Neuron (in vitro differentiated cells): ENCODE measurements around the gene AGPAT3.

Experiments
- H2AFZ ChIP-seq: one replicate; pipeline ENCODE4 v1.6.1; 2013; ENCODE audit warnings: low read depth, mild to moderate bottlenecking, inconsistent platforms, low read length, moderate library complexity
- H3K27me3 ChIP-seq: one replicate; pipeline ENCODE4 v1.6.1; 2013; ENCODE audit warnings: low read length; ENCODE audit not compliant: insufficient read depth
- H3K36me3 ChIP-seq: one replicate; pipeline ENCODE4 v1.6.1; 2013; ENCODE audit warnings: low read length; ENCODE audit not compliant: insufficient read depth
- H3K4me1 ChIP-seq: one replicate; pipeline ENCODE4 v1.6.1; 2013; ENCODE audit warnings: low read length; ENCODE audit not compliant: insufficient read depth
- H3K4me3 ChIP-seq: 2 replicates; pipeline ENCODE4 v1.5.1; 2013; ENCODE audit warnings: mild to moderate bottlenecking, low read length, moderate library complexity
- H3K9me3 ChIP-seq: one replicate; pipeline ENCODE4 v1.6.1; 2013; ENCODE audit warnings: low read length

Gene AGPAT3

DNA sequence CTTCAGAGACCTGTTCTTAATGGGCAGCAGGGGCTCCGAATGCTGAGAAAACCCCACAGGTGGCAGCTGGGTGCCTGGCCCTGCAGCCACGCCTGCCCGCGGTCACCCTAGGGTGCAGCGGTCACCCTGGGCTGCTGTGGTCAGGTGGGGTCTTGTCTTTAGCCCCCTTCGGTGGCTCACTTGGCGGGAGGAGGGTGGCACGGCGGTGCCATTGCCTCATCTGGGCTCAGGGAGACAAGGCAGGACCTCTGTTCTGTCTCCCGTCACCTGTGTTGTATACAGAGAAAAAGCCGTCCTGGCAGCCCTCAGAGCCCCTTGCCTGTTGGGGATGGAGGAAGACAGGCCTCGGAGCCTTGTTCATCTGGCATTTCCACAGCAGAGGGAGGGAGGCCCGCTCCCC, 77.6 kb downstream of the AGPAT3 start:
- H3K4me1 ChIP-seq, result peaks cover 8% of the 10 kb centered on the region
- H3K9me3 ChIP-seq, result no peaks in the 10 kb centered on the region
- no peaks in the 10 kb centered on the region for H3K27me3 ChIP-seq
- no peak overlapping the region for H3K4me3 ChIP-seq
- H2AFZ ChIP-seq, result no peak overlapping the region
- no peaks in the 10 kb centered on the region for H3K36me3 ChIP-seq

DNA sequence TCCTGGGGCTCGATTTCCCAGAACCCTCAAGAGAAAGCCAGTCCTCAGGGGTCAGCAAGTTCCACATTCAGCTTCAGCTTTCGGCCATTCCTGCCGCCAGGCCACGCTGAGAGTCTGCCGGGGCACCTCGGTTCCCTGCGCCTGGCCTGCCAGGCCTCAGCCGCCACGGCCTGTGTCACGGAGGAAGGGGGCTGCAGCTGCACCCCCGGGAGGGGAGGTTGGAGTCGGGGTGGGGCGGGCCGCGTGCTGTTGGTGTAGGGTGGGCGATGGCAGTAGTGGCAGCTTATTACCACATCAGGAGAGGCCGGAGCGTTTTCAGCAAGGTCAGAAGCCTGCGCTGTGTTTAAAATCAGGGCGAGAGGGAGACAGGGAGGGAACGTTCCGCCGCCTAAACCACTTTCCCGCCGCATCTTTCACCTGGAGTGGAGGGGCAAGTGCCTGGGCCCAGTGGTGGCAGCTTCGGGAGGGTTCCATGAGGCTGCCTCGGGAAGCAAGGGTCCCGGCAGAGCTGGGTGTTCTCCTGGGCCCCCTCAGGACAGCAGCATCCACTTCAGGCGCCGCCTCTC, 78.6 kb downstream of the AGPAT3 start:
- H2AFZ ChIP-seq, result no peak overlapping the region

DNA sequence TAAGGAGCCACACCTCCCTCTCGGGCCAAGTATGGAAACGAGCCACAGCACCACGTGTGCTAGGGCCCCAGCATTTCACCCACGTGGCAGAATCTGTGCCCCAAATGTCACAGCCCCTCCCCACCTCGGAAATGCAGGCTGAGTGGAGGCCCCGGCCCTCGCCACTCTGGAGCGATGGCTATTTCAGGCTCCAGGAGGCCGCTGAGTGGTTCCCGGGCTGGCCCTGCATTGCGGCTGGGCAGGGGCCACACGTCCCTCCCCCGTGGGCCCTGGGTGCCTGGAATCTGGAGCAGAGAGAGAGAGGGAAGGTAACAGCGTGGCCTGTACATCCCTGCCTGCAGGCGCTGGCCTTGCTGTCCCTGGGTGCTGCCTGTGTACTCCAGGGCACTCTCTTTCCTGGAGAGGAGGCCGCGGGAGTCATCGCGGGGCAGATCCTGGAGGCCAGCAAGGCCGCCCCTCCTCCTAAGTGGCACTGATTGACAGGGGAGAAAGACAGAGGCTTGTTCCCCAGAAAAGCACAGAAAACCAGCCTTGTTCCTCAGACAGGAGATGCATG, 79.1 kb downstream of the AGPAT3 start:
- no peaks in the 10 kb centered on the region for H3K36me3 ChIP-seq
- no peaks in the 10 kb centered on the region for H3K27me3 ChIP-seq
- H3K9me3 ChIP-seq, result peaks cover under 1% of the 10 kb centered on the region
- no peak overlapping the region for H2AFZ ChIP-seq
- peaks cover 8% of the 10 kb centered on the region for H3K4me1 ChIP-seq
- H3K4me3 ChIP-seq, result no peak overlapping the region

More for the DNA sequence above, 78.6 kb downstream of the AGPAT3 start:
- Histone ChIP-seq H3K27me3 (no peaks in the 10 kb centered on the region), H3K36me3 (no peaks in the 10 kb centered on the region), H3K4me1 (peaks cover 8% of the 10 kb centered on the region), H3K9me3 (no peaks in the 10 kb centered on the region), H3K4me3 (no peak overlapping the region)

DNA sequence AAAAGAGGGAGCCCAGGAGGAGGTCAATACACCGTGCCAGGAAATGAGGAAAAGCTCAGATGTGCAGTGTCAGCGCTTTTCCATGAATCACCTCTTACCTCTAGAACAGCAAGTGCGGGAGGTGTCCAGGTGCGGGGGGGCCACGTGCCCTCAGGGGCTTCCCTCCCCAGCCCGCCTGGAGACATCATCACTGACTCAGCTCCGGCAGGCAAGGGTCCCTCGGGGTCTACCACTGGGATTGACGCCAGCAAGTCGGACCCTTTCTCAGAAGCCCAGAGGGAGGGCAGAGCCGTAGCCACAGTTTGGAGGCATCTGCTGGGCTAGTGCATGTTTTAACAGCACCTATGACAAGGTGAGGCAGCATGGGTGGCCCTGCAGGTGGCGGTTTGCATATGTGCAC, 79.7 kb downstream of the AGPAT3 start:
- no peaks in the 10 kb centered on the region for H3K27me3 ChIP-seq
- no peak overlapping the region for H3K4me3 ChIP-seq
- H3K4me1 ChIP-seq, result peaks cover 8% of the 10 kb centered on the region
- H3K36me3 ChIP-seq, result no peaks in the 10 kb centered on the region
- H3K9me3 ChIP-seq, result peaks cover 4% of the 10 kb centered on the region
- H2AFZ ChIP-seq, result no peak overlapping the region

DNA sequence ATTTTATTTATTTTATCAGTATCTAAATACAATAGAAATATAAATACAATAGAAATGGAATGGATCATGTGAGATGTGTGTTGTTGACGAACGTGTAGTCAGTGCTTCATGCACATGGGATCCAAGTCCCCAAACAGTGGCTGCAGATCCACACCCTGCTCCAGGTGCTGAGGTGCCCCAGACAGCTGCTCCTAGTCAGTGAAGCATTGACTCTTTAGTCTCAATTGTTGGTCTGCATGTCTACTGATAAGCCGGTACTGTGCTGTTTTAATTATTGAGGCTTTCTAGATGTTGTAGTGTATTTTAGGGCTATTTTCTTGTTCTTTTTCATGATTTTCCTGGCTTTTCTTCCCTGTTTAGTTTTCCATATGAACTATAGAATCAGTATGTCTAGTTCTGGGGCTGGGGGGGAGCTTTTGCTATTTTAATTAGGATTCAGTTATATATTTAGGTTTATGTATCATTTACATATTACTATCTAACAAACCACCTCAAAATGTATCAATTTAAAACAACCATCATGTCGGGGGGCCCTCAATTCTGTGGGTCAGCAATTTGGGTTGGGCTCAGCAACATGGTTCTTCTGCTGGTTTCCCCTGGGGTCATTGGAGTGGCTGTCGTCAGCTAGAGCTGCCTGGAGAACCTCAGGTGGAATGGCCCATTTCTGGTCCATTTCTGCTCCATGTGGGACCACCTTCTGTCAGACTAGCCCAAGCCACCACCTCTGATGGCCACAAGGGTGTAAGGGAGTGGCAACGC, 83.9 kb downstream of the AGPAT3 start:
- peaks cover 7% of the 10 kb centered on the region for H3K4me1 ChIP-seq
- no peak overlapping the region for H2AFZ ChIP-seq

DNA sequence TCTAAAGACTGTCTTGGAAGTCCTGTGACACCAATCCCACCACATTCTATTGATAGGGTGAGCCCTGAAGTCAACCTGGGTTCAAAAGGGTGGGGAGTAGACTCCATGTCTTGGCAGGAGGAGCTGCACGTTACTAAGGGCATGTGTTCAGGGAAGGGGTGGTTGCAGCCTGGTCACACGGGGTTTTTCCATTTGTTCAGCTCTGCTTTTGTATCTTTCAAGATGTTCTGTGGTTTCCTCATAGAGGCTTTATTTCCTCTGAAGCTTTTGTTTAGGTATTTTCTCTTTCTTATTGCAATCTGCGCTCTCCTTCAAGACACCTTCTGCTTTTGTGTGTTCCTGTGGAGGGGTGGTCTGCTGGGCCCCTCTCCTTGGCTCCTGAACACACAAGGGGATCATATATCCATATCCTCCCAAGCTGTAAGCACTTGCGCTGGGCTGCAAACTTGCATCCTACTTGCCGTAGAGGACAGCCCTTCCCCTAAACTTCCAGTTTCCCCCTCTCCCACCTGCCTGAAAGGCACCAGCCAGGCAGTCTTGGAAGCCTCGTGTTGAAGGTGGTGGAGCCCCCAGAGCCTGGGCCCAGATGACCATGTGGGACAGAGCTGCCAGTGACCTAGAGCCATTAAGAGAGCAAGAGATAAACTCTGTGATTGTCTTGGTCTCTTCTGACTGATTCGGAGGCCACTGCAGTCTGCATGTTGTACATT, 84.6 kb downstream of the AGPAT3 start:
- peaks cover under 1% of the 10 kb centered on the region for H3K4me1 ChIP-seq
- no peaks in the 10 kb centered on the region for H3K27me3 ChIP-seq
- no peak overlapping the region for H2AFZ ChIP-seq
- no peak overlapping the region for H3K4me3 ChIP-seq
- H3K36me3 ChIP-seq, result no peaks in the 10 kb centered on the region
- H3K9me3 ChIP-seq, result peaks cover 7% of the 10 kb centered on the region

More for the DNA sequence above, 83.9 kb downstream of the AGPAT3 start:
- peaks cover 7% of the 10 kb centered on the region for H3K9me3 ChIP-seq
- no peak overlapping the region for H3K4me3 ChIP-seq
- H3K27me3 ChIP-seq, result no peaks in the 10 kb centered on the region
- no peaks in the 10 kb centered on the region for H3K36me3 ChIP-seq

DNA sequence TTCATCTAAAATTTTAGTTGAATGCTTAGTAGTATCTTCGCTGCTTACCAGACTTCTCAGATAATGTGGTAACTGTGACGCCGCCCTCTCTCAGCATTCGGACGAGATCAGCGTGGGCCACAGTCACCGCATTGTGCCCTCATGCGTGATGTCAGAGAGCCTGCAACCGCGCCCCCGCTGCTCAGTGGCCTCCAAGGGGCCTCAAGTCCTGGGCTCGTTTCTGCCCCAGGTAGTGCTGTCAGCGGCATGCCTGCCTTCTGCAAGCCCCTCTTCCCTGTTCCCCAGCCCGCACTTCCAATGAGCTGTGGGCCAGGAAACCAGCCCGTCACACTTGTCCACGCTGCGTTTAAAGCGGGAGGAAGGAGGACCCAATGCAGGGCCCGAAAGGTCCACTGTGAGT, 85.5 kb downstream of the AGPAT3 start:
- Histone ChIP-seq H3K36me3 (no peaks in the 10 kb centered on the region), H3K4me3 (no peak overlapping the region)

DNA sequence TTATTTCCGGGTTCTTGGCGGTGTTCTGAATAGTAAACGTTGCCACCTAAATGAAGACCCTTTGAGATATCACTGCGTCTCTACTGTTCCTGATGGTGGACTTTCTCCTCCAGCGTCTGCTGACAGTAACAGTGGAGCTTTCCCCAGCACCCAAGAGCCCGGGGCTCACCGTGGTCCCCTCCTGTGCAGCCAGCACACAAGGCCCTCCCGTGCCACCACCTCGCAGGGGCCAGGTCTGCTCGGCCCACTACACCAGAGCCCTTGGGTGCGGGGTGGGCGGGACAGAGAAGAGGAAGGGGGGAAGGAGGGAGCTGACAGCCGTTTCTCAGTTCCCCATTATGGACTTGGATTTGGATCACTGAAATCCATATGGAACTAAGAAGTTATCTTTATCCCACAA, 85.9 kb downstream of the AGPAT3 start:
- peaks cover 7% of the 10 kb centered on the region for H3K9me3 ChIP-seq
- no peaks in the 10 kb centered on the region for H3K4me1 ChIP-seq
- no peaks in the 10 kb centered on the region for H3K27me3 ChIP-seq
- H3K4me3 ChIP-seq, result no peak overlapping the region
- H3K36me3 ChIP-seq, result no peaks in the 10 kb centered on the region
- H2AFZ ChIP-seq, result no peak overlapping the region

More for the DNA sequence above, 85.5 kb downstream of the AGPAT3 start:
- Histone ChIP-seq H3K9me3 (peaks cover 7% of the 10 kb centered on the region), H3K4me1 (no peaks in the 10 kb centered on the region), H3K27me3 (no peaks in the 10 kb centered on the region), H2AFZ (no peak overlapping the region)

DNA sequence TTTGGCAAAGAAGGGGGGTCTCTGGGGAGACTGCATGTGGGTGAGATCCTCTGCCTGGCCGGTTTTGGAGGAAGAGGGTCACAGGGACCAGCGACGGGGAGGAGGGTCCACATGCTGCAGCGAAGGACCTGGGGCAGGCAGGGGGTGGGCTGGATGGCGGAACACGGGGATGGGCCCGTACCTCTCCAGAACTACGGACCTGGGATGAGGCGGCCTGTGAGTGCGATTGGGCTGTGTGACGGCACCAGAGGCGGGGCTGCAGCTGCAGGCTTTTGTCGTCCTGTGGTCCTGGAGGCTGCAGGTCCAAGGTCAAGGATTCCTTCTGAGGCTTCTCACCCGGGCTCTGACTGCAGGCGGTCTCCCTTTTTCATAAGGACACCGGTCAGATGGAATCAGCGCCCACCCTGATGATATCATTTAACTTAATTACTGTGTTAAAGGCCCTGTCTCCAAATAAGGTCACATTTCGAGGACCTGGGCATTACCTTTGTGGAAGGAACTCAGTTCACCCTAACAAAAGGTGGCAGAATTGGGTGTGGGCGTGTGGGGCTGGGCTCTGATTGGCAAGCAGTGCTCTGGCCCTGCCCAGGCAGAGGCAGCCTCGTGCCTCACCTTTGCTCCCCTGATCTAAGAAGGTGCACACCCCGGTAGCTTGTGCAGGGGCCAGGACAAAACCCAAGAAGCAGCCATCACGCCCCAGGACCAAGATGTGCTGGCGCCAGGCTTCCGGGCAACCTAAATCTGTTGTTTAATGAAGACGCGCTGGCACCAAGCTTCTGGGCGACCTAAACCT, 87.1 kb downstream of the AGPAT3 start:
- H3K36me3 ChIP-seq, result no peaks in the 10 kb centered on the region
- no peak overlapping the region for H2AFZ ChIP-seq
- H3K4me1 ChIP-seq, result no peaks in the 10 kb centered on the region
- H3K27me3 ChIP-seq, result no peaks in the 10 kb centered on the region
- no peak overlapping the region for H3K4me3 ChIP-seq
- H3K9me3 ChIP-seq, result peaks cover 7% of the 10 kb centered on the region

DNA sequence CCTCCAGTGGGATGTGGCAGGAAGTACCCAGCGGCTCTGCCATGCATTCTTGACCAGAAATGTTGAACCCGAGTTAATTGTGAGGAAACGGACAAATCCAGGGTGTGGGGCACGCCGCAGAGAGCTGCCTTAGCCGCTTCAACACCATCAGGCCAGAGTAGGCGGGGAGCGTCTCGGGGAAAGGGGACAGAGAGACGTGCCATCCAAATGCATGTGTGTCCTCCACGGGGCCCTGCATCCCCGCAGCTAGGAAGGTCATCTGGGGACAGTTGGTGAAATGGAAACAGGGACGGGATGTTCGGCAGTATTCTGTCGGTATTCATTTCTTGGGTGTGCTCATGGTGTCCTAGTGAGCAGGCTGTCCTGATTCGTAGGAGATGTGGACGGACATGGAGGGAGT, 88.0 kb downstream of the AGPAT3 start:
- no peak overlapping the region for H3K4me3 ChIP-seq
- H3K4me1 ChIP-seq, result no peaks in the 10 kb centered on the region
- H2AFZ ChIP-seq, result no peak overlapping the region
- no peaks in the 10 kb centered on the region for H3K27me3 ChIP-seq
- no peaks in the 10 kb centered on the region for H3K36me3 ChIP-seq
- peaks cover 7% of the 10 kb centered on the region for H3K9me3 ChIP-seq

DNA sequence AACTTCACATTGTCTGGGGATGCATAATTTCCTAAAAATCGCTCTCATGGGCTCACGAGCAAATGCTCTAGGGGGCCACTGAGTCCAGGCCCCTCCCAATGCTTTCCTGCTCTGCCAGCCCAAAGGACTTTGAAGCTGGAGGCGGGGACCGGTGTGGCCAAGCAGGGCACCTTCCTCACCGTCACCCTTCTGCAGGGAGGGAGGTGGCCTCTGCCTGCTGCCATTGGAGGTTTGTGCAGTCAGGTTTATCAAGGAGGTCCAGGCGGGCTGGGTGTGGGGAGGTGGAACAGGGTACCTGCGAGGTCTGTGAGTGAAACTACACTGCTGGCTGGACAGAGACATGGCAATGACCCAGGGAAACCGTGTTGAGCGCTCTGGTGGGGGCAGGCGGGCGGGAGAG, 89.0 kb downstream of the AGPAT3 start:
- Histone ChIP-seq H3K36me3 (no peaks in the 10 kb centered on the region), H3K9me3 (peaks cover 7% of the 10 kb centered on the region), H3K4me3 (no peak overlapping the region), H2AFZ (no peak overlapping the region), H3K27me3 (no peaks in the 10 kb centered on the region), H3K4me1 (no peaks in the 10 kb centered on the region)

DNA sequence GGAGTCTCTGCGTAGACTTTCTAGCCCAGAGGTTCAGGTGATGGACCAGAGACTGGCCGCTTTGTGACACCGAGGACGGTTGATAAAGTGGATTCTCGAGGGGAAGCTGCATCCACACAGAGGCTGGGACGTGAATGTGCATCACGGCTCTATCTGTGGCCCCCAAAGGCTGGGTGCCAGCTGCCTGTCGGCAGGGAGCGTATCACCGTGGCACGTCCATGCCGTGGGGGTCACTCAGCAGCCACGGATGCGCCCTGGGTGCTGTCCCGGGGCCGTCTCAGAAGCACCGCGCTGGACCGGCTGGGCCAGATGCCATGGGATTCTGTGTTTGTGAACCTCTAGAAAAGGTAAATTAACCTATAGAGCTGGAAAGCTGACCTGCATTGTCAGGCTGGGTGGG, 89.9 kb downstream of the AGPAT3 start:
- H3K9me3 ChIP-seq, result peaks cover 2% of the 10 kb centered on the region
- H3K36me3 ChIP-seq, result no peaks in the 10 kb centered on the region
- H3K4me3 ChIP-seq, result no peak overlapping the region
- H2AFZ ChIP-seq, result no peak overlapping the region
- H3K4me1 ChIP-seq, result no peaks in the 10 kb centered on the region
- no peaks in the 10 kb centered on the region for H3K27me3 ChIP-seq
